C4-2B (cell line): Measurements from ENCODE around the gene AURKAIP1.

Experiments
- CTCF ChIP-seq: fragments of 450-650 bp; conservative IDR thresholded peaks from 2 replicates; pipeline ENCODE4 v1.5.1; 2017; ENCODE audit warnings: mild to moderate bottlenecking
- ZFX ChIP-seq: fragments of 450-650 bp; IDR thresholded peaks from 2 replicates; pipeline ENCODE4 v1.6.1; 2017

DNA sequence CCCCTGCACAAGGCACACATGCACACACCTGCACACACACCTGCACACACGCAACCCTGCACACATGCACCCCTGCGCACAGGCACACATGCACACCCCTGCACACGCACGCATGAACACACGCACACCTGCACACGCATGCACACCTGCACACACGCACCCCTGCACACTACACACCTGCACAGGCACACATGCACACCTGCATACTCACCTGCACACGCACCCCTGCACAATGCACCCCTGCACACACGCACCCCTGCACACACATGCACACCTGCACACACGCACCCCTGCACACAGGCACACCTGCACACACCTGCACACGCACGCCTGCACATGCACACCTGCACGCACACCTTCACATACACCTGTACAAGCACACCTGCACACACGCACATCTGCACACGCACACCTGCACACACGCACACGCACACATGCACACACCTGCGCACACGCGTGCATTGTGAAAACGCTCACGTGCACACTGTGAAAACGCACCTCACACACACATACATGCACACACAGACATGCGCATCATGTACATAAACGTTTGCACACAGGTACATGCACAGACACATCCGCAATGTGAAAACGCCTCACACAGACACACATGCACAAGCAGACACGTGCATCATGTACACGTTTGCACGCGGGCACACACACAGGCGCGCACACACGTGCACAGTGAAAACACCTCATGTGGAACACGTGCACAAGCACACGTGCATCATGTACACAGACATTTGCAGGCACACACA lies 34.0 kb downstream of the AURKAIP1 start:
- no peak for TF ChIP-seq CTCF
- TF ChIP-seq ZFX, result no peak
